Gastroesophageal sphincter (tissue), 3 donors: ENCODE measurements around the gene CDH15.

Experiments used
- POLR2A ChIP-seq, 2 donors: fragments of 450-650 bp; IDR thresholded peaks; one replicate each; pipeline ENCODE4 v1.6.1; 2017; ENCODE audit warnings: antibody characterized with exemption in 2 of 2, mild to moderate bottlenecking in 2 of 2, moderate library complexity in 1 of 2
- POLR2AphosphoS5 ChIP-seq: sonication (generic); formaldehyde crosslinking; IDR thresholded peaks from one replicate; pipeline ENCODE4 v1.6.1; 2017; ENCODE audit warnings: antibody characterized with exemption
- TF ChIP-seq, protein P1 (sequence below), 4 experiments: fragments of 200-600 bp in 2 of 4; fragments of 450-650 bp in 2 of 4; sonication (generic) in 1 of 4; IDR thresholded peaks; one replicate each; pipeline ENCODE4 v1.5.1; 2017 to 2019; ENCODE audit warnings: antibody characterized with exemption in 4 of 4, mild to moderate bottlenecking in 2 of 4, moderate library complexity in 2 of 4

DNA sequence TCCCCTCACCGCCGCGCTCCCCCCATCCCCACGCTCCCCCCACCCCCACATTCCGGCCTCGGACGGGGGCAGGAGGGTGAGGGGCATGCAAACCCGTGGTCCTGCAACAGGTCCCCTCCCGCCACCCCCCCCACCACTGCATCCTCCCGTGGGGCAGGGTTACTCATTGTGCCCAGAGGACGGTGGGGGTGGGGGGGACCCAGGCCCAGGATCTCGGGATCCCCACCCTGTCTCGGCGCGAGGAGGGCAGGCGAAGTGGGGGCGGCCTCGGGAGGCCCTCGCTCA is 20.3 kb downstream of the CDH15 start:
- TF ChIP-seq, protein P1, sequence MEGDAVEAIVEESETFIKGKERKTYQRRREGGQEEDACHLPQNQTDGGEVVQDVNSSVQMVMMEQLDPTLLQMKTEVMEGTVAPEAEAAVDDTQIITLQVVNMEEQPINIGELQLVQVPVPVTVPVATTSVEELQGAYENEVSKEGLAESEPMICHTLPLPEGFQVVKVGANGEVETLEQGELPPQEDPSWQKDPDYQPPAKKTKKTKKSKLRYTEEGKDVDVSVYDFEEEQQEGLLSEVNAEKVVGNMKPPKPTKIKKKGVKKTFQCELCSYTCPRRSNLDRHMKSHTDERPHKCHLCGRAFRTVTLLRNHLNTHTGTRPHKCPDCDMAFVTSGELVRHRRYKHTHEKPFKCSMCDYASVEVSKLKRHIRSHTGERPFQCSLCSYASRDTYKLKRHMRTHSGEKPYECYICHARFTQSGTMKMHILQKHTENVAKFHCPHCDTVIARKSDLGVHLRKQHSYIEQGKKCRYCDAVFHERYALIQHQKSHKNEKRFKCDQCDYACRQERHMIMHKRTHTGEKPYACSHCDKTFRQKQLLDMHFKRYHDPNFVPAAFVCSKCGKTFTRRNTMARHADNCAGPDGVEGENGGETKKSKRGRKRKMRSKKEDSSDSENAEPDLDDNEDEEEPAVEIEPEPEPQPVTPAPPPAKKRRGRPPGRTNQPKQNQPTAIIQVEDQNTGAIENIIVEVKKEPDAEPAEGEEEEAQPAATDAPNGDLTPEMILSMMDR (IDR thresholded peaks at IDR 0.05), result no peak
- TF ChIP-seq POLR2A (IDR thresholded peaks at IDR 0.05), result no peak
- no peak for TF ChIP-seq POLR2AphosphoS5
